IMR-90 (cell line): ENCODE measurements around the gene PRELID2.

ENCODE experiments used
- CTCF ChIP-seq: conservative IDR thresholded peaks from 2 replicates; pipeline ENCODE4 v1.5.1; 2012; ENCODE audit warnings: mild to moderate bottlenecking, low read depth, low read length, improper control_type of control experiment
- MXI1 ChIP-seq: IDR thresholded peaks from 2 replicates; pipeline ENCODE4 v1.6.1; 2012; ENCODE audit warnings: low read depth, mild to moderate bottlenecking, low read length, moderate library complexity, borderline replicate concordance
- POLR2A ChIP-seq: IDR thresholded peaks from 2 replicates; pipeline ENCODE4 v1.6.1; 2012; ENCODE audit warnings: mild to moderate bottlenecking, low read depth, low read length
- RAD21 ChIP-seq: IDR thresholded peaks from 2 replicates; pipeline ENCODE4 v1.6.1; 2012; ENCODE audit warnings: low read length, improper control_type of control experiment
- SMC3 ChIP-seq: fragments of 150-350 bp; IDR thresholded peaks from 2 replicates; pipeline ENCODE4 v1.6.1; 2016; ENCODE audit warnings: low read depth, mild to moderate bottlenecking, antibody characterized with exemption, low read length, moderate library complexity

GRCh38 chr5:145711417-145711816 lies 123.7 kb downstream of the PRELID2 start:
- TF ChIP-seq CTCF (no peak), POLR2A (no peak), SMC3 (no peak), MXI1 (no peak), RAD21 (no peak)
